LHCN-M2 (cell line): ENCODE measurements around the gene ZNF683. TPM values are rescaled to one million over a fixed set of nuclear protein-coding genes. Genes with fewer than 3 reads are reported as not detected.
"Not testable (repeated sequence)": the region's sequence is repeated elsewhere in the genome, so short reads cannot be mapped to it uniquely, and the experiment has no call there.

ENCODE experiments used
- DNase-seq: peaks from one replicate; pipeline ENCODE4 v3.0.0-alpha.2; 2012; ENCODE audit warnings: low read depth
- total RNA-seq: library from RNA; depleted of rRNA; stranded (reverse); fragments of >200 nt; gene quantifications from 2 replicates; pipeline ENCODE4 v1.2.3, GENCODE V29; 2014

Gene ZNF683
- total RNA-seq, 1 experiment from 2014 or later, result not detected

GRCh38 chr1:26337206-26337535, 35.4 kb downstream of the ZNF683 start:
- no peak for DNase-seq

GRCh38 chr1:26336477-26337205, 35.9 kb downstream of the ZNF683 start:
- no peak for DNase-seq

- DNase-seq, result no peak
Observed at GRCh38 chr1:26335774-26336476, 36.6 kb downstream of the ZNF683 start.

- DNase-seq, result not testable (repeated sequence)
Observed at GRCh38 chr1:26333312-26333711, 39.2 kb downstream of the ZNF683 start.

- DNase-seq, result no peak
Observed at GRCh38 chr1:26330276-26330675, 42.3 kb downstream of the ZNF683 start.

- DNase-seq, result not testable (repeated sequence)
Observed at GRCh38 chr1:26329380-26329779, 43.2 kb downstream of the ZNF683 start.

GRCh38 chr1:26328597-26328996, 44.0 kb downstream of the ZNF683 start:
- DNase-seq, result no peak

- no peak for DNase-seq
Observed at GRCh38 chr1:26327956-26328362, 44.6 kb downstream of the ZNF683 start.

GRCh38 chr1:26324550-26324949, 48.0 kb downstream of the ZNF683 start:
- no peak for DNase-seq

GRCh38 chr1:26323382-26323781, 49.2 kb downstream of the ZNF683 start:
- no peak for DNase-seq

- no peak for DNase-seq
Observed at GRCh38 chr1:26322042-26322331, 50.6 kb downstream of the ZNF683 start.

GRCh38 chr1:26321315-26322041, 51.1 kb downstream of the ZNF683 start:
- peak; percentile 73 for DNase-seq

- no peak for DNase-seq
Observed at GRCh38 chr1:26320896-26321295, 51.7 kb downstream of the ZNF683 start.

GRCh38 chr1:26318338-26319064, 54.0 kb downstream of the ZNF683 start:
- no peak for DNase-seq

- no peak for DNase-seq
Observed at GRCh38 chr1:26317612-26318337, 54.8 kb downstream of the ZNF683 start, which contains the start of gene CD52. Gene CD52, plus strand, starts transcription at chr1:26317958. Its CDS starts 60 bp downstream, at chr1:26318018.

GRCh38 chr1:26317146-26317545, 55.4 kb downstream of the ZNF683 start:
- DNase-seq, result no peak

GRCh38 chr1:26315874-26316850, 56.4 kb downstream of the ZNF683 start:
- DNase-seq, result no peak

GRCh38 chr1:26314501-26314900, 58.0 kb downstream of the ZNF683 start:
- no peak for DNase-seq
